Peyer's patch (tissue), 4 donors: ENCODE data around the gene DACT2. TPM values are rescaled to one million over a fixed set of nuclear protein-coding genes. Genes with fewer than 3 reads are reported as not detected.
"Not testable (repeated sequence)": the region's sequence is repeated elsewhere in the genome, so short reads cannot be mapped to it uniquely, and the experiment has no call there.

Source experiments
- DNase-seq, 3 donors: peaks; one replicate each; pipeline ENCODE4 v3.0.0-alpha.2; 2017 to 2019
- H3K27ac ChIP-seq, 4 donors: fragments of 200-600 bp; sonication (generic); one replicate each; pipeline ENCODE4 v1.5.1; 2016 to 2019
- H3K27me3 ChIP-seq, 2 donors: fragments of 200-600 bp; sonication (generic); one replicate each; pipeline ENCODE4 v1.5.1; 2019
- H3K36me3 ChIP-seq, 3 donors: fragments of 200-600 bp; sonication (generic); one replicate each; pipeline ENCODE4 v1.5.1; 2016 to 2019
- H3K4me1 ChIP-seq, 4 donors: fragments of 200-600 bp; sonication (generic); one replicate each; pipeline ENCODE4 v1.5.1; 2016 to 2019
- H3K4me3 ChIP-seq, 4 donors: fragments of 200-600 bp; sonication (generic); 1 replicate in 3 of 4; 2 replicates in 1 of 4; pipeline ENCODE4 v1.5.1; 2016 to 2019; ENCODE audit warnings: mild to moderate bottlenecking in 1 of 4
- H3K9me3 ChIP-seq, 4 donors: fragments of 200-600 bp; sonication (generic); one replicate each; pipeline ENCODE4 v1.5.1; 2016 to 2019; ENCODE audit warnings: mild to moderate bottlenecking in 1 of 4
- POLR2A ChIP-seq, 2 donors: fragments of 450-650 bp; IDR thresholded peaks; one replicate each; pipeline ENCODE4 v1.5.1; 2017; ENCODE audit warnings: antibody characterized with exemption in 2 of 2, mild to moderate bottlenecking in 2 of 2, moderate library complexity in 2 of 2
- total RNA-seq, 4 donors: library from RNA; depleted of rRNA; stranded (reverse); fragments of >200 nt; gene quantifications; one replicate each; pipeline ENCODE4 v1.1.0, GENCODE V29; 2016
- TF ChIP-seq, protein P1 (sequence below), 6 experiments: fragments of 450-650 bp in 4 of 6; fragments of 200-600 bp in 2 of 6; sonication (generic) in 1 of 6; IDR thresholded peaks; one replicate each; pipeline ENCODE4 v1.5.1; 2017 to 2019; ENCODE audit warnings: antibody characterized with exemption in 6 of 6, mild to moderate bottlenecking in 3 of 6, moderate library complexity in 1 of 6

The DACT2 gene
- total RNA-seq, 4 donors from 2014 or later = 0.35 to 2.7 (median 1.8) TPM

DNA sequence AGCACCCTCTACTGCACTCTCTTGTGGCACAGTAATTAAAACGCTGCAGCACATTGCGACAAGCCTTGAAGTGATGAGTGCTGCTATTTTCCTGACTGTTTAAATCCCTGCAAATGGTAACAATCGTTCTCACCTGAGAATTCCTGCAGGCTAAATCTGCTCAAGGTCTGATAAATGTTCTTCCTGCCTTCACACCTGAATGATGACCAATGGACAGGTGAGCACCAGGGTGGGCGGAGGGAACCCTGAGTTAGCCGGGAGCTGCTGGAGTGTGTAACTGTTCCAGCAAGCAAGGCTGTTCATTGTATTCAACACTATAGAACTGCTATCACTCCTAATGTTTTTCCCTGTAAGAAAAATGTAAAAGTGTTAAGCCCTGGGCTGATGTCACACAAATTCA, 4.0 kb downstream of the DACT2 start:
- TF ChIP-seq, protein P1, sequence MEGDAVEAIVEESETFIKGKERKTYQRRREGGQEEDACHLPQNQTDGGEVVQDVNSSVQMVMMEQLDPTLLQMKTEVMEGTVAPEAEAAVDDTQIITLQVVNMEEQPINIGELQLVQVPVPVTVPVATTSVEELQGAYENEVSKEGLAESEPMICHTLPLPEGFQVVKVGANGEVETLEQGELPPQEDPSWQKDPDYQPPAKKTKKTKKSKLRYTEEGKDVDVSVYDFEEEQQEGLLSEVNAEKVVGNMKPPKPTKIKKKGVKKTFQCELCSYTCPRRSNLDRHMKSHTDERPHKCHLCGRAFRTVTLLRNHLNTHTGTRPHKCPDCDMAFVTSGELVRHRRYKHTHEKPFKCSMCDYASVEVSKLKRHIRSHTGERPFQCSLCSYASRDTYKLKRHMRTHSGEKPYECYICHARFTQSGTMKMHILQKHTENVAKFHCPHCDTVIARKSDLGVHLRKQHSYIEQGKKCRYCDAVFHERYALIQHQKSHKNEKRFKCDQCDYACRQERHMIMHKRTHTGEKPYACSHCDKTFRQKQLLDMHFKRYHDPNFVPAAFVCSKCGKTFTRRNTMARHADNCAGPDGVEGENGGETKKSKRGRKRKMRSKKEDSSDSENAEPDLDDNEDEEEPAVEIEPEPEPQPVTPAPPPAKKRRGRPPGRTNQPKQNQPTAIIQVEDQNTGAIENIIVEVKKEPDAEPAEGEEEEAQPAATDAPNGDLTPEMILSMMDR (IDR thresholded peaks at IDR 0.05) = no peak
- TF ChIP-seq POLR2A (IDR thresholded peaks at IDR 0.05) = no peak
- DNase-seq = no peak
- H3K27ac ChIP-seq = no peak overlapping the region

DNA sequence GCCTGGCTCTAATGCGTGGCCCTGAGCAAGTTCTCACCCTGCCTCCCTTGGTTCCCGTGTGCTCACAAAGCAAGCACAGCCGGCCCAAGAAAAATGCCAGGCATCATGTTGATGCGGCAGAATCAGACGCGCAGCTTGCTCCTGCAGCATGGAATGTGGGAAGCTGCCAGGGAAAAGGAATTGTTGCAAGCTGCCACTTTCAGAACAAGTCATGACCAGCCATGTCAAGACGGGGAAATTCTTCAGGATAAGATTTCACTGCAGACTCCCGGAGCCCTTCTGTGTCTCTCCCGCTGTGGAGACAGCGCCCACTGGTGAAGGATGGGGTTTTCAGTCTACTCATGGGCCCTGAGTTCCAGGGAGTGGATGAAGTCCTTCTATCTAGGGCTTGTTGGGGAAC, 4.6 kb downstream of the DACT2 start:
- DNase-seq = no peak
- Histone ChIP-seq H3K9me3 (no peaks in the 10 kb centered on the region), H3K27me3 (peaks cover 0 to 9% of the 10 kb centered on the region in 2 donors), H3K4me1 (peaks cover 0 to 12% (median 0%) of the 10 kb centered on the region in 4 donors), H3K36me3 (no peaks in the 10 kb centered on the region), H3K27ac (no peak overlapping the region), H3K4me3 (no peak overlapping the region)
- no peak for TF ChIP-seq POLR2A (IDR thresholded peaks at IDR 0.05)
- TF ChIP-seq, protein P1 (IDR thresholded peaks at IDR 0.05) = no peak

More for the DNA sequence above, 4.0 kb downstream of the DACT2 start:
- Histone ChIP-seq H3K4me1 (peaks cover 0 to 12% (median 0%) of the 10 kb centered on the region in 4 donors), H3K9me3 (peaks cover 0 to 4% (median 0%) of the 10 kb centered on the region in 4 donors), H3K36me3 (no peaks in the 10 kb centered on the region), H3K4me3 (no peak overlapping the region), H3K27me3 (peaks cover 0 to 12% of the 10 kb centered on the region in 2 donors)

DNA sequence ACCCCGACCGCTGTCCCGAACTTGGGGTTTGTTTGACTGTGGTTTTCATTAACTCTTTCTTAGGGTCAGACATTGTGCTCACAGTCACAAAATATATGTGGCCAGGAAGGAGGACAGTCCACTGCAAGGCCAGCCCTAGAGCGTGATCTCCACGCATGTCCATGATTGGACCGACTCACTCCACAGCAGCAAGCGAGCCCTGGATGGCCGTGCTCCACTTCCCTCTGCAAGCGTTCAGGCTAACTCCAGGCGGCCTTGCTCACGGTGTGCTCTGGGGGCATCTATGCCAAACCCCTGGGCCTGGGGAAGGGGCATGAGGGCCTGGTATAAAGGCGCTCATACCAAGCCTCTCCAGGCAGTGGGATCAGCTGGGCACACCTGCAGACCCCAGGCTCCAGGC, 5.6 kb downstream of the DACT2 start:
- Histone ChIP-seq H3K4me3 (no peak overlapping the region), H3K27ac (no peak overlapping the region), H3K9me3 (no peaks in the 10 kb centered on the region), H3K36me3 (no peaks in the 10 kb centered on the region), H3K27me3 (peaks cover 0 to 2% of the 10 kb centered on the region in 2 donors), H3K4me1 (peaks cover 0 to 5% (median 0%) of the 10 kb centered on the region in 4 donors)
- no peak for TF ChIP-seq POLR2A (IDR thresholded peaks at IDR 0.05)
- TF ChIP-seq, protein P1 (IDR thresholded peaks at IDR 0.05) = no peak
- DNase-seq = no peak

DNA sequence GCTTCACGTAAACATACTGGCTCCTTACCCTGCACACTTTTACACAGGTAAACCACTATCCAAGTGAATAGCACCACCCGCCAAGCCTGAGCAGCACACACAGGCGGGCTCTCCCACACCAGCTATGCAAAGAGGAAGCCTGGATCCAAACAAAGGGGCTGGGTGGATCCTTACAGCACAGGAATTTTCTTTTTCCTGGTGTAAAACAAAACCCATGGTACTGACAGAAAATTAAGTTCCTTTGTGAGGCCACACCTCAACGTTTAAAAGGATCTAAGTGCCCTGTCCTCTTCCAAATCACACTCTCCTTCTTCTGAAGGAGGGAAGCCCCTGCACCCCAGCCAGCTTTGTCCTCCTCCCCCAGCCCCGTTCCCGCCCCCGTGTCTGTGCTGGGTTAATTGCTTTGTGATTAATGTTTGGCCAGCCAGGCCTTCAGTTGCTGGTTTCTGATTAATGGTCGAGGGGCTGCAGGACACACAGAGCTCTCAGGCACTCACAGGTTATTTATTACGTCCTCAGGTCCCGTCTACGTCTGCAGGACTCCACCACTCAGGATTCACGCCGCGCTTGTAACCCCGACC, 6.1 kb downstream of the DACT2 start:
- TF ChIP-seq POLR2A (IDR thresholded peaks at IDR 0.05) = no peak
- TF ChIP-seq, protein P1 (IDR thresholded peaks at IDR 0.05) = no peak
- H3K4me3 ChIP-seq = no peak overlapping the region

DNA sequence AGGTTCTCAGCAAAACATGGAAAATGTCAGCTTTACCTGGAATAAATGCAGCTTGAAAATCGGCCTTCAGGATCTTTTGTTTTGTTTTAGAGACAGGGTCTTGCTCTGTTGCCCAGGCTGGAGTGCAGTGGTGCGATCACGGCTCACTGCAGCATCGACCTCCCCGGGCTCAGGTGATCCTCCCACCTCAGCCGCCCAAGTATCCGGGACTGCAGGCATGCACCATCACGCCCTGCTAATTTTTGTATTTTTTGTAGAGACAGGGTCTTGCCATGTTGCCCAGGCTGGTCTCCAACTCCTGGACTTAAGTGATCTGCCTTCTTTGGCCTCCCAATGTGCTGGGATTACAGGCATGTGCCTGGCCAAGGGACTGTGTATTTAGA, 7.5 kb downstream of the DACT2 start:
- H3K4me3 ChIP-seq = not testable (repeated sequence)

More for the DNA sequence above, 6.1 kb downstream of the DACT2 start:
- Histone ChIP-seq H3K4me1 (peaks cover 0 to under 1% (median 0%) of the 10 kb centered on the region in 4 donors), H3K27me3 (no peaks in the 10 kb centered on the region), H3K36me3 (no peaks in the 10 kb centered on the region), H3K9me3 (no peaks in the 10 kb centered on the region), H3K27ac (no peak overlapping the region)
- no peak for DNase-seq

DNA sequence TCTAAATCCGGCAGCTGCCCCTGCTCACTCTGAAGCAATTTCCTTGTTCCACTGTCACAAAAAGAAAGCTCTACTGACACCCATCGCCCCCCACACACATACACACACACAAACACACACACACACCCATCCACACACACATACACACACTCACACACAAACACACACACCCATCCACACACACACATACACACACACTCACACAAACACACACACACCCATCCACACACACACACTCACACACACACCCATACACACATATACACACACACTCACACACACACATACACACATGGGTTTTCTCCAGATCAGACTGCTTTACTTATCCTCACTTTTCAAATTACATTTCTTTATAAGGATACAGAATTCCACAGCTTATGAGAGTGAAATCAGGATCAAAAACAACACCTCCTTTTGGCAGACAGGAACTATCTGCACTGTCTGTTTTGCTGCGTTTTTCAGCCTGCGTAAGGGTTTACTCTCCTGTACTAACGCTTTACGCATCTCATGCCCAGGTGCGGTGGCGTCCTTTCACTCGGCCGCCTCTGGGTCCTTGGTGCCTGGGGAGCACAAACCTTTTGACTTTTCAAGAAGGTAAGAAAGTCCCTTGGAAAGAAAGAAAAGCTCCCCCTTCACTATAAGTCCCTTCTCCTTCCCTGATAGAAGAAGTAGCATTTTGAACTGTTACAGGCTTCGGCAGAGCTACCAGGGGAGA, 8.0 kb downstream of the DACT2 start:
- no peaks in the 10 kb centered on the region for H3K27me3 ChIP-seq
- TF ChIP-seq, protein P1 (IDR thresholded peaks at IDR 0.05) = no peak
- no peak for TF ChIP-seq POLR2A (IDR thresholded peaks at IDR 0.05)
- DNase-seq = no peak
- H3K36me3 ChIP-seq = no peaks in the 10 kb centered on the region
- H3K9me3 ChIP-seq = no peaks in the 10 kb centered on the region
- no peak overlapping the region for H3K4me3 ChIP-seq
- no peaks in the 10 kb centered on the region for H3K4me1 ChIP-seq
- no peak overlapping the region for H3K27ac ChIP-seq

More for the DNA sequence above, 7.5 kb downstream of the DACT2 start:
- not testable (repeated sequence) for DNase-seq, H3K36me3 ChIP-seq, H3K27ac ChIP-seq, H3K9me3 ChIP-seq, H3K4me1 ChIP-seq, H3K27me3 ChIP-seq
